ENCODE data around the gene CTRB1.
"Not testable (repeated sequence)": the region's sequence is repeated elsewhere in the genome, so short reads cannot be mapped to it uniquely, and the experiment has no call there.

CTRB1 gene

GRCh38 chr16:75271441-75272096 is 52.8 kb downstream of the CTRB1 start:
- no peak for DNase-seq (ENCODE audit: low read depth in 3 of 3)

GRCh38 chr16:75272097-75272551 is 53.3 kb downstream of the CTRB1 start:
- no peak for DNase-seq (ENCODE audit: low read depth in 3 of 3)

- DNase-seq (ENCODE audit: low read depth in 3 of 3), result not testable (repeated sequence)
These were observed 53.8 kb downstream of the CTRB1 start for GRCh38 chr16:75272629-75273028.

- DNase-seq (ENCODE audit: low read depth in 3 of 3), result no peak
These were observed 54.5 kb downstream of the CTRB1 start for GRCh38 chr16:75273054-75273925.
